Keratinocyte (primary cell): ENCODE data around the gene INO80E.

Source experiments
- CTCF ChIP-seq, 3 experiments: IDR thresholded peaks in 1 of 3; conservative IDR thresholded peaks in 1 of 3; optimal IDR thresholded peaks in 1 of 3; 2 replicates in 2 of 3; 3 replicates in 1 of 3; pipeline versions ENCODE3 to v1.5.1; 2011; ENCODE audit warnings: low read length in 3 of 3, mild to moderate bottlenecking in 3 of 3, moderate library complexity in 2 of 3, control low read depth in 1 of 3, inconsistent platforms in 1 of 3; ENCODE audit not compliant: insufficient read depth in 2 of 3; ENCODE audit errors: extremely low read depth in 1 of 3
- EZH2 ChIP-seq: IDR thresholded peaks from one replicate; pipeline ENCODE4 v1.6.1; 2012; ENCODE audit warnings: inconsistent platforms, mild to moderate bottlenecking, low read length, moderate library complexity

GRCh38 chr16:30004424-30004776 lies 8.4 kb downstream of the INO80E start:
- TF ChIP-seq CTCF (optimal IDR thresholded peaks at IDR 0.05 in 1 of 3, IDR thresholded peaks at IDR 0.05 in 1 of 3, conservative IDR thresholded peaks at IDR 0.05 in 1 of 3; ENCODE audit: extremely low read depth in 1 of 3, insufficient read depth in 2 of 3, low read length in 3 of 3): no peak
- no peak for TF ChIP-seq EZH2
